Nephron (organoid): ENCODE measurements around the gene CATSPERB.
A peak's percentile ranks its signal among the peaks of the same experiment; 100 is the strongest.

Source experiments
- H3K27ac Mint-ChIP-seq, 3 experiments: 2 replicates each; pipeline ENCODE4 v1.8.0; 2020; ENCODE audit warnings: mixed read lengths in 3 of 3, mild to moderate bottlenecking in 2 of 3, moderate library complexity in 1 of 3
- H3K27me3 Mint-ChIP-seq: 2 replicates; pipeline ENCODE4 v1.8.0; 2021; ENCODE audit warnings: low read depth, mild to moderate bottlenecking, moderate library complexity, mixed read lengths
- H3K36me3 Mint-ChIP-seq: 2 replicates; pipeline ENCODE4 v1.8.0; 2020; ENCODE audit warnings: low read depth, mixed read lengths
- H3K4me1 Mint-ChIP-seq: 2 replicates; pipeline ENCODE4 v1.8.0; 2020; ENCODE audit warnings: mixed read lengths
- H3K4me3 Mint-ChIP-seq, 3 experiments: 2 replicates each; pipeline ENCODE4 v1.8.0; 2020; ENCODE audit warnings: mild to moderate bottlenecking in 3 of 3, mixed read lengths in 3 of 3, moderate library complexity in 2 of 3
- H3K9me3 Mint-ChIP-seq: 2 replicates; pipeline ENCODE4 v1.8.0; 2020; ENCODE audit warnings: mixed read lengths
- CTCF ChIP-seq, 3 experiments: fragments of 200-600 bp; sonication (generic); IDR thresholded peaks; one replicate each; pipeline ENCODE4 v1.5.0; 2021; ENCODE audit warnings: antibody characterized with exemption in 3 of 3; ENCODE audit not compliant: unreplicated experiment in 3 of 3

The CATSPERB gene

GRCh38 chr14:91654836-91655235 is 77.0 kb downstream of the CATSPERB start:
- Mint-ChIP-seq H3K9me3 (peaks cover 8% of the 10 kb centered on the region), H3K27me3 (no peaks in the 10 kb centered on the region), H3K36me3 (no peaks in the 10 kb centered on the region), H3K27ac (no peak overlapping the region), H3K4me1 (no peaks in the 10 kb centered on the region), H3K4me3 (no peak overlapping the region)
- no peak for TF ChIP-seq CTCF (IDR thresholded peaks at IDR 0.05; ENCODE audit: unreplicated experiment in 3 of 3)

- no peaks in the 10 kb centered on the region for H3K4me1 Mint-ChIP-seq
These were observed 78.4 kb downstream of the CATSPERB start for GRCh38 chr14:91653451-91653850.

GRCh38 chr14:91649930-91650329 is 82.0 kb downstream of the CATSPERB start:
- H3K4me1 Mint-ChIP-seq: no peaks in the 10 kb centered on the region
- no peaks in the 10 kb centered on the region for H3K27me3 Mint-ChIP-seq
- H3K4me3 Mint-ChIP-seq: no peak overlapping the region
- H3K27ac Mint-ChIP-seq: no peak overlapping the region
- peaks cover 4% of the 10 kb centered on the region for H3K36me3 Mint-ChIP-seq
- TF ChIP-seq CTCF (IDR thresholded peaks at IDR 0.05; ENCODE audit: unreplicated experiment in 3 of 3): peak; percentile 43 to 52 (median 51)
- peaks cover 9% of the 10 kb centered on the region for H3K9me3 Mint-ChIP-seq

More at GRCh38 chr14:91653451-91653850, 78.4 kb downstream of the CATSPERB start:
- Mint-ChIP-seq H3K36me3 (no peaks in the 10 kb centered on the region), H3K4me3 (no peak overlapping the region), H3K27ac (no peak overlapping the region), H3K9me3 (peaks cover 8% of the 10 kb centered on the region), H3K27me3 (no peaks in the 10 kb centered on the region)
- TF ChIP-seq CTCF (IDR thresholded peaks at IDR 0.05; ENCODE audit: unreplicated experiment in 3 of 3): no peak

- Mint-ChIP-seq H3K27me3 (no peaks in the 10 kb centered on the region), H3K4me3 (no peak overlapping the region), H3K9me3 (peaks cover 9% of the 10 kb centered on the region), H3K27ac (no peak overlapping the region), H3K4me1 (no peaks in the 10 kb centered on the region), H3K36me3 (peaks cover 4% of the 10 kb centered on the region)
- TF ChIP-seq CTCF (IDR thresholded peaks at IDR 0.05; ENCODE audit: unreplicated experiment in 3 of 3): no peak
These were observed 84.0 kb downstream of the CATSPERB start for GRCh38 chr14:91647856-91648255.

- Mint-ChIP-seq H3K27me3 (peaks cover 3% of the 10 kb centered on the region), H3K4me1 (peaks cover 7% of the 10 kb centered on the region), H3K9me3 (peaks cover 3% of the 10 kb centered on the region), H3K27ac (no peak overlapping the region), H3K4me3 (no peak overlapping the region), H3K36me3 (no peaks in the 10 kb centered on the region)
- TF ChIP-seq CTCF (IDR thresholded peaks at IDR 0.05; ENCODE audit: unreplicated experiment in 3 of 3): no peak
These were observed 95.3 kb downstream of the CATSPERB start for GRCh38 chr14:91636604-91637003.

- no peak overlapping the region for H3K27ac Mint-ChIP-seq
- H3K27me3 Mint-ChIP-seq: no peaks in the 10 kb centered on the region
- H3K36me3 Mint-ChIP-seq: no peaks in the 10 kb centered on the region
These were observed 107.1 kb downstream of the CATSPERB start for GRCh38 chr14:91624757-91625156.

More at GRCh38 chr14:91624757-91625156, 107.1 kb downstream of the CATSPERB start:
- H3K4me3 Mint-ChIP-seq: no peak overlapping the region
- H3K9me3 Mint-ChIP-seq: peaks cover 3% of the 10 kb centered on the region
- H3K4me1 Mint-ChIP-seq: no peaks in the 10 kb centered on the region
- TF ChIP-seq CTCF (IDR thresholded peaks at IDR 0.05; ENCODE audit: unreplicated experiment in 3 of 3): no peak
